ENCODE data around the gene BSX. TPM values are rescaled to one million over a fixed set of nuclear protein-coding genes. Genes with fewer than 3 reads are reported as not detected.

BSX gene
- total and polyA plus RNA-seq, 2 of the 4 experiments (the other 2 are of a cell fraction), result not detected

- H3K4me2 ChIP-seq (ENCODE audit: low read depth, low read length), result no peak overlapping the region
- no peak overlapping the region for H4K5ac ChIP-seq (ENCODE audit: low read depth, low read length)
- peaks cover 73% of the 10 kb centered on the region for H3K27me3 ChIP-seq (ENCODE audit: control insufficient read depth, insufficient read depth, low read length)
- no peak overlapping the region for H2BK15ac ChIP-seq (ENCODE audit: low read depth, low read length)
- H4K91ac ChIP-seq (ENCODE audit: insufficient read depth, low read depth, low read length), result no peak overlapping the region
- ATAC-seq (ENCODE audit: low read depth), result no peak
- no peak overlapping the region for H3K4ac ChIP-seq (ENCODE audit: low read depth, low read length)
- peaks cover 6% of the 10 kb centered on the region for H3K9me3 ChIP-seq (ENCODE audit: control insufficient read depth, insufficient read depth, low read length)
- no peak overlapping the region for H3K27ac ChIP-seq (ENCODE audit: insufficient read depth, low read length)
- no peak overlapping the region for H2AK5ac ChIP-seq (ENCODE audit: low read depth, low read length)
- H2AK9ac ChIP-seq (replicated peaks; ENCODE audit: low read depth, low read length, poor library complexity), result no peak overlapping the region
- POLR2A ChIA-PET (ENCODE audit: unreplicated experiment), result no interaction called here
- CTCF ChIA-PET, result no interaction called here
- no peak overlapping the region for H3K9ac ChIP-seq (ENCODE audit: low read depth, low read length)
- intact Hi-C loops (cut with micrococcal nuclease), result no loop called here
- H2BK20ac ChIP-seq (ENCODE audit: low read depth, low read length), result no peak overlapping the region
- no peaks in the 10 kb centered on the region for H3K4me1 ChIP-seq (ENCODE audit: control insufficient read depth, insufficient read depth, low read length)
- H3K23ac ChIP-seq (ENCODE audit: low read depth, low read length), result no peak overlapping the region
- H2AFZ ChIP-seq (replicated peaks; ENCODE audit: low read length, poor library complexity), result no peak overlapping the region
- no peaks in the 10 kb centered on the region for H3K79me1 ChIP-seq (ENCODE audit: low read depth in 1 of 2, low read length in 2 of 2)
- no peak overlapping the region for H4K8ac ChIP-seq (ENCODE audit: low read depth in 2 of 2, low read length in 2 of 2)
- TF ChIP-seq RCOR1 (IDR thresholded peaks at IDR 0.05; ENCODE audit: insufficient replicate concordance, low read length), result no peak
- no peak overlapping the region for H3K56ac ChIP-seq (ENCODE audit: extremely low read depth, insufficient read depth, low read length)
- no peak overlapping the region for H3K14ac ChIP-seq (replicated peaks; ENCODE audit: low read depth, low read length)
- WGBS, 2 experiments (ENCODE audit: extremely low coverage in 2 of 2, insufficient read length in 1 of 2), result 2% methylated on average over 23 of the region's 50 CpGs; no CpG with 5 or more reads in 1 of the 2 experiments
- no peak for DNase-seq
- BruUV-seq (replicated peaks), result no TSS peak
- H4K20me1 ChIP-seq (ENCODE audit: insufficient read depth, low read length), result no peaks in the 10 kb centered on the region
- dilution Hi-C loops (cut with HindIII; ENCODE audit: low sequenced_read_pairs, unreplicated experiment), result no loop called here
- H3K9me1 ChIP-seq (ENCODE audit: insufficient read depth, low read length), result no peaks in the 10 kb centered on the region
- no peak overlapping the region for H2BK120ac ChIP-seq (ENCODE audit: low read depth, low read length)
- in situ Hi-C loops (cut with MboI; ENCODE audit: low sequenced_read_pairs), result no loop called here
- no peak overlapping the region for H3K4me3 ChIP-seq (ENCODE audit: insufficient read depth, low read depth, low read length)
- no peak overlapping the region for H3K18ac ChIP-seq (ENCODE audit: low read depth, low read length)
- no peaks in the 10 kb centered on the region for H3K36me3 ChIP-seq (ENCODE audit: control insufficient read depth, insufficient read depth, low read length)
- no peak overlapping the region for H2BK5ac ChIP-seq (ENCODE audit: low read depth, low read length, poor library complexity, severe bottlenecking)
Measured at GRCh38 chr11:122976734-122977469, 4.7 kb downstream of the BSX start.

Data from IMR-90 (cell line).